HEK293 (cell line): ENCODE measurements around the gene FOXE3.

Experiments used
- CTCF ChIA-PET: fragments of 350-600 bp; formaldehyde crosslinking; extraction: SDS; loops from one replicate; lab custom pipeline; 2021; ENCODE audit warnings: antibody characterized with exemption; lab: Yijun Ruan, JAX
- POLR2A ChIA-PET: fragments of 300-600 bp; formaldehyde crosslinking; extraction: SDS; loops from one replicate; lab custom pipeline; 2020; ENCODE audit warnings: antibody characterized with exemption, inconsistent platforms; lab: Yijun Ruan, JAX
- H3K27ac ChIP-seq: fragments of 200-500 bp; sonication (Bioruptor generic); 2 replicates; pipeline ENCODE4 v1.5.1; 2014; ENCODE audit warnings: low read depth, low read length, control low read depth, inconsistent platforms; ENCODE audit errors: extremely low read depth
- H3K36me3 ChIP-seq, 2 experiments: fragments of 200-500 bp in 1 of 2; sonication (Bioruptor generic) in 1 of 2; 1 replicate in 1 of 2; 2 replicates in 1 of 2; pipeline ENCODE4 v1.5.1; 2014 to 2017; ENCODE audit warnings: inconsistent platforms in 2 of 2, low read length in 2 of 2; ENCODE audit not compliant: control insufficient read depth in 2 of 2, insufficient read depth in 1 of 2
- H3K4me1 ChIP-seq: fragments of 200-500 bp; sonication (Bioruptor generic); 2 replicates; pipeline ENCODE4 v1.5.1; 2014; ENCODE audit warnings: mild to moderate bottlenecking, low read length, inconsistent platforms; ENCODE audit not compliant: control insufficient read depth, insufficient read depth
- H3K4me3 ChIP-seq: 2 replicates; pipeline ENCODE4 v1.5.1; 2011; ENCODE audit warnings: low read depth, mild to moderate bottlenecking, control low read depth, low read length, moderate library complexity
- H3K9me3 ChIP-seq: fragments of 200-500 bp; sonication (Bioruptor generic); 2 replicates; pipeline ENCODE4 v1.5.1; 2014; ENCODE audit warnings: low read depth, low read length, inconsistent platforms; ENCODE audit not compliant: control insufficient read depth, insufficient read depth
- KLF8 ChIP-seq: fragments of 450-650 bp; formaldehyde crosslinking; IDR thresholded peaks from 2 replicates; pipeline ENCODE4 v1.5.1; 2016; ENCODE audit warnings: missing biosample characterization, missing genetic modification characterization
- OVOL3 ChIP-seq: fragments of 450-650 bp; formaldehyde crosslinking; IDR thresholded peaks from 2 replicates; pipeline ENCODE4 v1.5.1; 2016; ENCODE audit warnings: missing biosample characterization, missing genetic modification characterization
- SCRT2 ChIP-seq: fragments of 450-650 bp; formaldehyde crosslinking; IDR thresholded peaks from 2 replicates; pipeline ENCODE4 v1.5.1; 2016; ENCODE audit warnings: missing biosample characterization, missing genetic modification characterization
- ZNF16 ChIP-seq: fragments of 450-650 bp; formaldehyde crosslinking; IDR thresholded peaks from 2 replicates; pipeline ENCODE4 v1.5.1; 2016; ENCODE audit warnings: low read depth, missing biosample characterization, missing genetic modification characterization
- ZNF169 ChIP-seq: fragments of 450-650 bp; formaldehyde crosslinking; IDR thresholded peaks from 2 replicates; pipeline ENCODE4 v1.5.1; 2016; ENCODE audit warnings: missing biosample characterization, missing genetic modification characterization
- ZNF184 ChIP-seq: fragments of 450-650 bp; IDR thresholded peaks from 2 replicates; pipeline ENCODE4 v1.5.1; 2018; ENCODE audit warnings: missing biosample characterization, mild to moderate bottlenecking, missing genetic modification characterization
- ZNF266 ChIP-seq: fragments of 450-650 bp; formaldehyde crosslinking; IDR thresholded peaks from 2 replicates; pipeline ENCODE4 v1.5.1; 2016; ENCODE audit warnings: missing biosample characterization, missing genetic modification characterization, low read depth
- ZNF274 ChIP-seq, 2 experiments: fragments of 200-500 bp in 1 of 2; fragments of 450-650 bp in 1 of 2; sonication (Bioruptor generic) in 1 of 2; formaldehyde crosslinking in 1 of 2; IDR thresholded peaks; 2 replicates each; pipeline versions ENCODE4 v1.5.1 to v1.6.1; 2014 to 2016; ENCODE audit warnings: borderline replicate concordance in 1 of 2, inconsistent platforms in 1 of 2, low read length in 1 of 2, missing biosample characterization in 1 of 2, missing genetic modification characterization in 1 of 2
- ZNF324 ChIP-seq: fragments of 450-650 bp; formaldehyde crosslinking; IDR thresholded peaks from 2 replicates; pipeline ENCODE4 v1.5.1; 2016; ENCODE audit warnings: missing biosample characterization, missing genetic modification characterization
- ZNF335 ChIP-seq: fragments of 450-650 bp; formaldehyde crosslinking; conservative IDR thresholded peaks from 2 replicates; pipeline ENCODE4 v1.5.1; 2016; ENCODE audit warnings: missing biosample characterization, missing genetic modification characterization
- ZNF354C ChIP-seq: fragments of 450-650 bp; formaldehyde crosslinking; IDR thresholded peaks from 2 replicates; pipeline ENCODE4 v1.5.1; 2016; ENCODE audit warnings: missing biosample characterization, missing genetic modification characterization, low read depth, borderline replicate concordance
- ZNF394 ChIP-seq: fragments of 450-650 bp; formaldehyde crosslinking; IDR thresholded peaks from 2 replicates; pipeline ENCODE4 v1.5.1; 2016; ENCODE audit warnings: missing biosample characterization, missing genetic modification characterization, mild to moderate bottlenecking, moderate library complexity, borderline replicate concordance
- ZNF426 ChIP-seq: fragments of 450-650 bp; formaldehyde crosslinking; IDR thresholded peaks from 2 replicates; pipeline ENCODE4 v1.5.1; 2017; ENCODE audit warnings: missing biosample characterization, missing genetic modification characterization, mild to moderate bottlenecking, inconsistent platforms, moderate library complexity
- ZNF548 ChIP-seq: fragments of 450-650 bp; formaldehyde crosslinking; IDR thresholded peaks from 2 replicates; pipeline ENCODE4 v1.5.1; 2016; ENCODE audit warnings: missing biosample characterization, missing genetic modification characterization
- ZNF624 ChIP-seq: fragments of 450-650 bp; formaldehyde crosslinking; IDR thresholded peaks from 2 replicates; pipeline ENCODE4 v1.5.1; 2017; ENCODE audit warnings: missing biosample characterization, missing genetic modification characterization
- ZNF664 ChIP-seq: fragments of 450-650 bp; formaldehyde crosslinking; IDR thresholded peaks from 2 replicates; pipeline ENCODE4 v1.5.1; 2016; ENCODE audit warnings: missing biosample characterization, missing genetic modification characterization
- ZNF791 ChIP-seq: fragments of 450-650 bp; formaldehyde crosslinking; IDR thresholded peaks from 2 replicates; pipeline ENCODE4 v1.5.1; 2016; ENCODE audit warnings: missing biosample characterization, missing genetic modification characterization
- TF ChIP-seq, protein P1 (sequence below): fragments of 450-650 bp; formaldehyde crosslinking; conservative IDR thresholded peaks from 2 replicates; pipeline ENCODE4 v1.5.1; 2016; ENCODE audit warnings: low read depth, missing biosample characterization, missing genetic modification characterization
- TF ChIP-seq, protein P2 (sequence below): fragments of 450-650 bp; formaldehyde crosslinking; conservative IDR thresholded peaks from 2 replicates; pipeline ENCODE4 v1.5.1; 2016; ENCODE audit warnings: low read depth, missing biosample characterization, missing genetic modification characterization
- TF ChIP-seq, protein P3 (sequence below): fragments of 450-650 bp; formaldehyde crosslinking; IDR thresholded peaks from 2 replicates; pipeline ENCODE4 v1.5.1; 2016; ENCODE audit warnings: missing biosample characterization, missing genetic modification characterization

The FOXE3 gene

DNA sequence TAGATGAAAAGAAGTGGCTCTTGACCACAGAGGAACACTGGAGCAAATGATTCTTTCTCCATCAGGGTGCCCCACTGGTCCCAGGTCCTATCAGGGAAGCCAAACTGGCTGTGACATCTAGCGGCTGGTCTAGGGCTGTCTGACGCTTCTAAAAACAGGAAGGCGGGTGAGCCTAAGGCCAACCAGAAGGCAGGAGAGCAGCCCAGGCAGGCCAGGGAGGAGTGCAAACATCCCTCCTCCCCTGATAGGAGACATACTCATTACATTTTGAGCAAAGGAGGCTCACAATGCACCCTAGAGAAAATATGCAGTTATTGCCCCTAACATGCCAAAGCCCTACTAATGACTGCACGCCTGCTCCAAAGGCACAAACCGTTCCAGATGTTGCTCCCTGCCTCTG, 10.4 kb upstream of the FOXE3 start:
- TF ChIP-seq KLF8 (tag by site-specific recombination) = no peak
- no peak for TF ChIP-seq OVOL3 (tag by site-specific recombination)
- no peak for TF ChIP-seq ZNF791 (tag by site-specific recombination)
- TF ChIP-seq ZNF664 (tag by site-specific recombination) = no peak
- Histone ChIP-seq H3K36me3 (no peaks in the 10 kb centered on the region), H3K9me3 (no peaks in the 10 kb centered on the region), H3K4me1 (no peaks in the 10 kb centered on the region), H3K4me3 (no peak overlapping the region), H3K27ac (no peak overlapping the region)
- CTCF ChIA-PET = interaction anchor here (0.7 to 1.2 kb wide), 3 partner anchors 12 to 32 kb away, joined by 3 to 5 read pairs (median 3); partner anchors contain the start of gene FOXD2
- POLR2A ChIA-PET = no interaction called here

DNA sequence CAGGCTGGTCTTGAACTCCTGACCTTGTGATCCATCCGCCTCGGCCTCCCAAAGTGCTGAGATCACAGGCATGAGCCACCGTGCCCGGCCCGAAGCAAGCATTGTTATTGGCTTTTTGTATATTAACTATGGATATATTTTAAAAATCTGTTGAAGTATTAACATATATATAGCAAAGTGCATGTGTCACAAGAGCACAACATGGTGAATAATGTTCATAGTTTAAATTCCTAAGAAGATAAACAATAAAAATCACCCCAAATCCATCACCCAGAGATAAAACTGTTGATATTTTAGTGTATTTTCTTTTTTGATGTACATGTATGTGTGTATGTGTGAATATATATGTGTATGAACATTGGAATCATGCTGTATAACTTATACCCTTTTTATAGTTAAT, 9.1 kb upstream of the FOXE3 start:
- Histone ChIP-seq H3K4me1 (no peaks in the 10 kb centered on the region), H3K27ac (no peak overlapping the region), H3K36me3 (no peaks in the 10 kb centered on the region), H3K9me3 (no peaks in the 10 kb centered on the region), H3K4me3 (no peak overlapping the region)
- TF ChIP-seq ZNF548 (tag by site-specific recombination) (no peak), ZNF266 (tag by site-specific recombination) (no peak), ZNF184 (tag by site-specific recombination) (no peak), SCRT2 (tag by site-specific recombination) (no peak), ZNF426 (tag by site-specific recombination) (no peak), ZNF354C (tag by site-specific recombination) (no peak), ZNF169 (no peak), ZNF624 (tag by site-specific recombination) (no peak), ZNF324 (tag by site-specific recombination) (no peak), ZNF16 (tag by site-specific recombination) (no peak)
- TF ChIP-seq, protein P1, sequence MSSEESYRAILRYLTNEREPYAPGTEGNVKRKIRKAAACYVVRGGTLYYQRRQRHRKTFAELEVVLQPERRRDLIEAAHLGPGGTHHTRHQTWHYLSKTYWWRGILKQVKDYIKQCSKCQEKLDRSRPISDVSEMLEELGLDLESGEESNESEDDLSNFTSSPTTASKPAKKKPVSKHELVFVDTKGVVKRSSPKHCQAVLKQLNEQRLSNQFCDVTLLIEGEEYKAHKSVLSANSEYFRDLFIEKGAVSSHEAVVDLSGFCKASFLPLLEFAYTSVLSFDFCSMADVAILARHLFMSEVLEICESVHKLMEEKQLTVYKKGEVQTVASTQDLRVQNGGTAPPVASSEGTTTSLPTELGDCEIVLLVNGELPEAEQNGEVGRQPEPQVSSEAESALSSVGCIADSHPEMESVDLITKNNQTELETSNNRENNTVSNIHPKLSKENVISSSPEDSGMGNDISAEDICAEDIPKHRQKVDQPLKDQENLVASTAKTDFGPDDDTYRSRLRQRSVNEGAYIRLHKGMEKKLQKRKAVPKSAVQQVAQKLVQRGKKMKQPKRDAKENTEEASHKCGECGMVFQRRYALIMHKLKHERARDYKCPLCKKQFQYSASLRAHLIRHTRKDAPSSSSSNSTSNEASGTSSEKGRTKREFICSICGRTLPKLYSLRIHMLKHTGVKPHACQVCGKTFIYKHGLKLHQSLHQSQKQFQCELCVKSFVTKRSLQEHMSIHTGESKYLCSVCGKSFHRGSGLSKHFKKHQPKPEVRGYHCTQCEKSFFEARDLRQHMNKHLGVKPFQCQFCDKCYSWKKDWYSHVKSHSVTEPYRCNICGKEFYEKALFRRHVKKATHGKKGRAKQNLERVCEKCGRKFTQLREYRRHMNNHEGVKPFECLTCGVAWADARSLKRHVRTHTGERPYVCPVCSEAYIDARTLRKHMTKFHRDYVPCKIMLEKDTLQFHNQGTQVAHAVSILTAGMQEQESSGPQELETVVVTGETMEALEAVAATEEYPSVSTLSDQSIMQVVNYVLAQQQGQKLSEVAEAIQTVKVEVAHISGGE (tag by site-specific recombination) = no peak
- ChIA-PET POLR2A (no interaction called here), CTCF (interaction anchor here (1.0 to 3.5 kb wide), 3 partner anchors 18 to 31 kb away, joined by 3 to 22 read pairs (median 3); partner anchors contain the start of gene FOXD2)

DNA sequence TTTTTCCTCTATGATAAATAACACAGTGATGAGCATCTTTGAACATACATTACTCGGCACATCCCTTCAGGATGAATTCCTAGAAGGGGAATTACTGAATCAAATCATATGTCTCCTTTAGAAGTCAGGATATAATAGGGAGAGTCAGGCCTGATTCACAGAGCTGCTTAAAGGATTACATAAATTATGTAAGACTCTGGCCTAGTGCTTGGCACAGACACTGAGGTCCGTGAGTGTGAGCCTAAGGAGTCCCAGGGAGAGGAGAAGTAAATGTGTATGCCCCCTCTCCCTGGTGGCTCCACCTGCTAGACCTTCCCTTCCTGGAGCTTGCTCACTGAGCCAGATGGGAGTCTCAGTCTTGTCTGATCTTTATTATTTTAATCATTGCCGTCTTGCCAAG, 8.6 kb upstream of the FOXE3 start:
- POLR2A ChIA-PET = interaction anchor here (1.1 kb wide), 1 partner anchor 29 kb away, joined by 3 read pairs; no protein-coding TSS in a partner anchor
- Histone ChIP-seq H3K9me3 (no peaks in the 10 kb centered on the region), H3K4me3 (no peak overlapping the region), H3K36me3 (no peaks in the 10 kb centered on the region), H3K27ac (no peak overlapping the region), H3K4me1 (no peaks in the 10 kb centered on the region)
- CTCF ChIA-PET = interaction anchor here (0.9 to 3.5 kb wide), 6 partner anchors 19 to 350 kb away, joined by 3 to 22 read pairs (median 3); partner anchors contain the start of gene FOXD2
- TF ChIP-seq ZNF274 (IDR thresholded peaks at IDR 0.05; ENCODE audit: low read length) (no peak), ZNF274 (tag by site-specific recombination; IDR thresholded peaks at IDR 0.05; ENCODE audit: borderline replicate concordance) (no peak), ZNF335 (no peak), ZNF394 (no peak)
- TF ChIP-seq, protein P2, sequence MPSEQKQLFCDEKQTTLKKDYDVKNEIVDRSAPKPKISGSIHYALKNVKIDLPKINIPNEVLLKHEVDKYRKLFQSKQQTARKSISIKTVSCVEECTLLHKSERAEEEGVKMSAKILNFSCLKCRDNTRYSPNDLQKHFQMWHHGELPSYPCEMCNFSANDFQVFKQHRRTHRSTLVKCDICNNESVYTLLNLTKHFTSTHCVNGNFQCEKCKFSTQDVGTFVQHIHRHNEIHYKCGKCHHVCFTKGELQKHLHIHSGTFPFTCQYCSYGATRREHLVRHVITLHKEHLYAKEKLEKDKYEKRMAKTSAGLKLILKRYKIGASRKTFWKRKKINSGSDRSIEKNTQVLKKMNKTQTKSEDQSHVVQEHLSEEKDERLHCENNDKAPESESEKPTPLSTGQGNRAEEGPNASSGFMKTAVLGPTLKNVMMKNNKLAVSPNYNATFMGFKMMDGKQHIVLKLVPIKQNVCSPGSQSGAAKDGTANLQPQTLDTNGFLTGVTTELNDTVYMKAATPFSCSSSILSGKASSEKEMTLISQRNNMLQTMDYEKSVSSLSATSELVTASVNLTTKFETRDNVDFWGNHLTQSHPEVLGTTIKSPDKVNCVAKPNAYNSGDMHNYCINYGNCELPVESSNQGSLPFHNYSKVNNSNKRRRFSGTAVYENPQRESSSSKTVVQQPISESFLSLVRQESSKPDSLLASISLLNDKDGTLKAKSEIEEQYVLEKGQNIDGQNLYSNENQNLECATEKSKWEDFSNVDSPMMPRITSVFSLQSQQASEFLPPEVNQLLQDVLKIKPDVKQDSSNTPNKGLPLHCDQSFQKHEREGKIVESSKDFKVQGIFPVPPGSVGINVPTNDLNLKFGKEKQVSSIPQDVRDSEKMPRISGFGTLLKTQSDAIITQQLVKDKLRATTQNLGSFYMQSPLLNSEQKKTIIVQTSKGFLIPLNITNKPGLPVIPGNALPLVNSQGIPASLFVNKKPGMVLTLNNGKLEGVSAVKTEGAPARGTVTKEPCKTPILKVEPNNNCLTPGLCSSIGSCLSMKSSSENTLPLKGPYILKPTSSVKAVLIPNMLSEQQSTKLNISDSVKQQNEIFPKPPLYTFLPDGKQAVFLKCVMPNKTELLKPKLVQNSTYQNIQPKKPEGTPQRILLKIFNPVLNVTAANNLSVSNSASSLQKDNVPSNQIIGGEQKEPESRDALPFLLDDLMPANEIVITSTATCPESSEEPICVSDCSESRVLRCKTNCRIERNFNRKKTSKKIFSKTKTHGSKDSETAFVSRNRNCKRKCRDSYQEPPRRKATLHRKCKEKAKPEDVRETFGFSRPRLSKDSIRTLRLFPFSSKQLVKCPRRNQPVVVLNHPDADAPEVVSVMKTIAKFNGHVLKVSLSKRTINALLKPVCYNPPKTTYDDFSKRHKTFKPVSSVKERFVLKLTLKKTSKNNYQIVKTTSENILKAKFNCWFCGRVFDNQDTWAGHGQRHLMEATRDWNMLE (tag by site-specific recombination) = no peak
- TF ChIP-seq, protein P3, sequence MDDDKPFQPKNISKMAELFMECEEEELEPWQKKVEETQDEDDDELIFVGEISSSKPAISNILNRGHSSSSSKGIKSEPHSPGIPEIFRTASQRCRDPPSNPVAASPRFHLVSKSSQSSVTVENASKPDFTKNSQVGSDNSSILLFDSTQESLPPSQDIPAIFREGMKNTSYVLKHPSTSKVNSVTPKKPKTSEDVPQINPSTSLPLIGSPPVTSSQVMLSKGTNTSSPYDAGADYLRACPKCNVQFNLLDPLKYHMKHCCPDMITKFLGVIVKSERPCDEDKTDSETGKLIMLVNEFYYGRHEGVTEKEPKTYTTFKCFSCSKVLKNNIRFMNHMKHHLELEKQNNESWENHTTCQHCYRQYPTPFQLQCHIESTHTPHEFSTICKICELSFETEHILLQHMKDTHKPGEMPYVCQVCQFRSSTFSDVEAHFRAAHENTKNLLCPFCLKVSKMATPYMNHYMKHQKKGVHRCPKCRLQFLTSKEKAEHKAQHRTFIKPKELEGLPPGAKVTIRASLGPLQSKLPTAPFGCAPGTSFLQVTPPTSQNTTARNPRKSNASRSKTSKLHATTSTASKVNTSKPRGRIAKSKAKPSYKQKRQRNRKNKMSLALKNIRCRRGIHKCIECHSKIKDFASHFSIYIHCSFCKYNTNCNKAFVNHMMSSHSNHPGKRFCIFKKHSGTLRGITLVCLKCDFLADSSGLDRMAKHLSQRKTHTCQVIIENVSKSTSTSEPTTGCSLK (tag by site-specific recombination) = no peak
